GM18519 (cell line): ENCODE results near the gene PBX1.

Experiments
- ATAC-seq: cut with Tn5 transposase; IDR thresholded peaks from one replicate; pipeline ENCODE4 v1.9.1; 2021; ENCODE audit warnings: mild to moderate bottlenecking, moderate library complexity; ENCODE audit not compliant: unreplicated experiment, low FRiP score

PBX1 gene

GRCh38 chr1:164688791-164689190 lies 129.8 kb downstream of the PBX1 start:
- ATAC-seq = no peak

- no peak for ATAC-seq
These were observed 130.9 kb downstream of the PBX1 start for GRCh38 chr1:164689672-164690511.

- no peak for ATAC-seq
These were observed 133.4 kb downstream of the PBX1 start for GRCh38 chr1:164692420-164692819.

- ATAC-seq = no peak
These were observed 134.8 kb downstream of the PBX1 start for GRCh38 chr1:164693564-164694359.

- no peak for ATAC-seq
These were observed 135.5 kb downstream of the PBX1 start for GRCh38 chr1:164694505-164694904.

- no peak for ATAC-seq
These were observed 137.1 kb downstream of the PBX1 start for GRCh38 chr1:164695956-164696665.

- ATAC-seq = no peak
These were observed 141.0 kb downstream of the PBX1 start for GRCh38 chr1:164699815-164700491.

- ATAC-seq = no peak
These were observed 141.7 kb downstream of the PBX1 start for GRCh38 chr1:164700683-164701082.

GRCh38 chr1:164701189-164701761 lies 142.3 kb downstream of the PBX1 start:
- no peak for ATAC-seq

GRCh38 chr1:164702216-164702615 lies 143.2 kb downstream of the PBX1 start:
- ATAC-seq = no peak

GRCh38 chr1:164702664-164703063 lies 143.7 kb downstream of the PBX1 start:
- no peak for ATAC-seq

GRCh38 chr1:164703463-164703862 lies 144.5 kb downstream of the PBX1 start:
- ATAC-seq = no peak

- no peak for ATAC-seq
These were observed 145.0 kb downstream of the PBX1 start for GRCh38 chr1:164703960-164704411.

GRCh38 chr1:164704954-164705353 lies 146.0 kb downstream of the PBX1 start:
- no peak for ATAC-seq

- no peak for ATAC-seq
These were observed 147.6 kb downstream of the PBX1 start for GRCh38 chr1:164706606-164706987.

GRCh38 chr1:164707868-164708331 lies 148.9 kb downstream of the PBX1 start:
- no peak for ATAC-seq

- ATAC-seq = no peak
These were observed 149.6 kb downstream of the PBX1 start for GRCh38 chr1:164708596-164708995.

- no peak for ATAC-seq
These were observed 150.1 kb downstream of the PBX1 start for GRCh38 chr1:164709126-164709525.

GRCh38 chr1:164709541-164710278 lies 150.7 kb downstream of the PBX1 start:
- no peak for ATAC-seq
